ENCODE data around the gene ZNF488. TPM values are rescaled to one million over a fixed set of nuclear protein-coding genes. Genes with fewer than 3 reads are reported as not detected.

ZNF488 gene
- total RNA-seq, 1 donor from 2014 or later: 0.29 TPM

DNA sequence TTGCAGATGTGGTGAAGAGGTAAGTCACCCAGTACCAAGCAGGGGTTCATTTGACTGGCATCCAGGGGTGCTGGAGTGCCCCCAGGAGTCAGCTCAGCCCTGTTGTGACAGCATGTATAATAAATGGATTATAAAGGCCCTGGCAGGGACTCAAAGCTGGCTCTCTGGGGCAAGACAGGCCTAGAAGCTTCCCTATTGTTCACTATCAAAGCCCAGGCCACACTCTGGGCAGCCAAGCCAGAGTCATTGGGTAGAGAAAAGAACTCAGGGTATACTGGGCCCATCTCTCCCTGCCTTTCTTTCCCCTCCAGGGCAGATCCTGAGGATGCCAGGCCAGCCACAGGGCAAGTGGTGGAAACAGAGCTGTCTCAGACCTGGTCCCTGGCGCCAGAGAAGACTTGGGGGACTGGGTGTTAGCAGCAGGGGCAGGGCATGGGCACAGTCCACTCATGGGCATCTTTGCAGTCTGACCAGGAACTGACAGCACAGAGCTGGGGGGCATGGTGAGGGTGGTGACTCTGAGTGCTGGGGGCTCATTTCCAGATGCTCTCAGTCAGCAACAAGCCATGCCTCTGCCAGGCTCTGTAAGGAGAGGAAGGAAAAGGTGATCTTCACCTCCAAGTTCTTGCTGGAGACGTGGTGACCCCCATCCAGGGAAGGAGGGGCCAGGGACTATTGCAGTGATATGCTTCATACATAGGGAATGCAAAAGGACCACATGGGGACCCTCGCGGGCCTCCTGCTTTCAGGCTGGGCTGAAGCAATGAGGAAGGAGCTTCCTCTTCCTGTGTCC, 24.3 kb downstream of the ZNF488 start:
- no peak for DNase-seq (ENCODE audit: low read depth)
- TF ChIP-seq CTCF (IDR thresholded peaks at IDR 0.05; ENCODE audit: insufficient read depth, low read length, poor library complexity, severe bottlenecking): no peak
- Histone ChIP-seq H3K36me3 (ENCODE audit: control insufficient read depth, insufficient read depth, low read length) (no peaks in the 10 kb centered on the region), H3K4me3 (ENCODE audit: low read depth, low read length) (no peak overlapping the region), H3K27me3 (ENCODE audit: control insufficient read depth, insufficient read depth, low read length) (no peaks in the 10 kb centered on the region)

DNA sequence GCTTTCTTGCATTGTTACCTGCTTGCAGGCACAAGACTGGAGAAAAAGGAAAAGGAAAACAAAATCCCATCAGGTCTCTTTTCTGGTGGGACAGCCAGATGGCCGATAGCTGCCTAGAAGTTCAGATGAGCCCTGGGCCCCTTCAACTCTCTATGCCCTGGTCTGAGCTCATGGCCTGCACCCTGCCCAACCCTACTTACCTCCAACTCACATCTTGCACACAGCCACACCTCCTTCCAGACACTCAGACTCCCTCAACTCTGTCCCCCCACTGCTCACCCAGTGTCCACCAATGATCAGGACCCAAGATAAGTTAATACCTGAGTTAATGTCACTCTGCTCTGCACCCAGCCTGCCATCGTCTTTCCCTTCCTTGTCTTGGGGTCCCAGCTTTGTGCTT, 25.0 kb downstream of the ZNF488 start:
- no peak for DNase-seq (ENCODE audit: low read depth)
- no peak for TF ChIP-seq CTCF (IDR thresholded peaks at IDR 0.05; ENCODE audit: insufficient read depth, low read length, poor library complexity, severe bottlenecking)
- H3K27me3 ChIP-seq (ENCODE audit: control insufficient read depth, insufficient read depth, low read length): no peaks in the 10 kb centered on the region
- H3K4me3 ChIP-seq (ENCODE audit: low read depth, low read length): no peak overlapping the region
- no peaks in the 10 kb centered on the region for H3K36me3 ChIP-seq (ENCODE audit: control insufficient read depth, insufficient read depth, low read length)

DNA sequence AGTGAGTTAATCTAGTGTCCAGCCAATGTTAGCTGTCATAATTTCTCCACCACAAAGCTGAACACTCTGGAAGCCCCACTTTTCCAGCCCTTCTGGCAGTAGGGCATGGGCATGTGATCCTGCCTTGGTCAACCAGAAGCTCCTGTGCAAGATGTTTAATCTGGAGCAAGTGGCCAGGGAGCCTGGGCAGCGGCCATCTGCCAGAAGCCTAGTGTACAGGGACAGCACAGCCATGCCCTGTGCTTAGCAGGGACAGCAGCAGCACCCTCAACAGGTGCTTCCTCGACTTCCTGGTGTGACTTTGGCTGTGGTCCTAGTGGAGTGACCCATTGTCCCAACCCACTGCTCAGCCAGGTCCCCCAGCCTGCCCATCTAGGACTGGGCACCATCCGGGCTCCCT, 25.6 kb downstream of the ZNF488 start:
- Histone ChIP-seq H3K27me3 (ENCODE audit: control insufficient read depth, insufficient read depth, low read length) (no peaks in the 10 kb centered on the region), H3K4me3 (ENCODE audit: low read depth, low read length) (no peak overlapping the region), H3K36me3 (ENCODE audit: control insufficient read depth, insufficient read depth, low read length) (no peaks in the 10 kb centered on the region)
- no peak for TF ChIP-seq CTCF (IDR thresholded peaks at IDR 0.05; ENCODE audit: insufficient read depth, low read length, poor library complexity, severe bottlenecking)
- DNase-seq (ENCODE audit: low read depth): no peak

DNA sequence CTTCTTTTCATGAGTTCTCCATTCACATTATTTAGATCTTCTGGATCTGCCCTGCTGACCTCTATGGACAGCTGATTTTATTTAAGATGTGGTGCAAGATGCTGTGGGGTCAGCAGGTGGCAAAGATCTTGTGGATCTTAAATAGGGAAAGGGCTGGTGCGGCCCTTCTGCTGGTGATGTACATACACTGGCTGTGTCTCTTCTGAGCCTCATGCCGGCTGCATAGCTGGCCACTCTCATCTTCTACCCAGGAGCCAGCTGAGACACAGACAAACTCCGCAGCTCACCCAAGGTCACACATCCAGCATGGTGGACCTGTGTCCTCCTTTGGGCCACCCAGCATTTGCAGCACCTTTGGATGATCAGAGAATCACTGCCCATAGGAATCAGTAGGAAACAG, 26.2 kb downstream of the ZNF488 start:
- Histone ChIP-seq H3K36me3 (ENCODE audit: control insufficient read depth, insufficient read depth, low read length) (no peaks in the 10 kb centered on the region), H3K27me3 (ENCODE audit: control insufficient read depth, insufficient read depth, low read length) (no peaks in the 10 kb centered on the region), H3K4me3 (ENCODE audit: low read depth, low read length) (no peak overlapping the region)
- TF ChIP-seq CTCF (IDR thresholded peaks at IDR 0.05; ENCODE audit: insufficient read depth, low read length, poor library complexity, severe bottlenecking): no peak
- no peak for DNase-seq (ENCODE audit: low read depth)

- Histone ChIP-seq H3K4me3 (ENCODE audit: low read depth, low read length) (no peak overlapping the region), H3K27me3 (ENCODE audit: control insufficient read depth, insufficient read depth, low read length) (no peaks in the 10 kb centered on the region), H3K36me3 (ENCODE audit: control insufficient read depth, insufficient read depth, low read length) (no peaks in the 10 kb centered on the region)
- no peak for TF ChIP-seq CTCF (IDR thresholded peaks at IDR 0.05; ENCODE audit: insufficient read depth, low read length, poor library complexity, severe bottlenecking)
- no peak for DNase-seq (ENCODE audit: low read depth)
Measured at GRCh38 chr10:47357131-47357582, 26.9 kb downstream of the ZNF488 start.

DNA sequence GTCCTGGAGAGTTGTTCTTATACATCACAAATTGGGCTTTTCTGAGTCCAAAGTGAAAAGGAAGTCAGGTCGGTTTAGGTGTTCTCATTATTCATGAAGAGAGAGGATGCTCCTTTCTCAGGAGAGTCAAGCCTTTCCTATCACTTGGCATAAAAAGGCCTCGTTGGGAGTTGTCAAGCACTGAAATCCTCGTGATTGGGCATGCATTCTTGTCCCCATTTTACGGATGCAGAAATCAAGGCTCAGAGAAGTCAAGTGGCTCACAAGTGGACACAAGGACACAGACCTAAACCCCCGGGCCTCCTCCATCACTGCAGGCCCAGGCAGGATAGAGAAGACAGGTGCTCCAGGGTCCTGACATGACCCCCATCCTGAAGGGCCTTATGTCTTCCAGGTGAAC, 27.4 kb downstream of the ZNF488 start:
- Histone ChIP-seq H3K27me3 (ENCODE audit: control insufficient read depth, insufficient read depth, low read length) (no peaks in the 10 kb centered on the region), H3K4me3 (ENCODE audit: low read depth, low read length) (no peak overlapping the region), H3K36me3 (ENCODE audit: control insufficient read depth, insufficient read depth, low read length) (no peaks in the 10 kb centered on the region)
- no peak for DNase-seq (ENCODE audit: low read depth)
- no peak for TF ChIP-seq CTCF (IDR thresholded peaks at IDR 0.05; ENCODE audit: insufficient read depth, low read length, poor library complexity, severe bottlenecking)

Measured in kidney epithelial cell (primary cell).